HG03025 (cell line): ENCODE measurements around the gene SMARCA4.
A peak's percentile ranks its signal among the peaks of the same experiment; 100 is the strongest.
"Not testable (repeated sequence)": the region's sequence is repeated elsewhere in the genome, so short reads cannot be mapped to it uniquely, and the experiment has no call there.

Experiments used
- ATAC-seq: cut with Tn5 transposase; IDR thresholded peaks from one replicate; pipeline ENCODE4 v1.9.1; 2021; ENCODE audit warnings: mild to moderate bottlenecking, moderate library complexity; ENCODE audit not compliant: unreplicated experiment, low FRiP score

The SMARCA4 gene

GRCh38 chr19:10928563-10929401, 32.0 kb upstream of the SMARCA4 start, which contains the start of the genes TIMM29 and YIPF2:
TSS of gene TIMM29 (plus strand) at chr19:10928811. CDS start at chr19:10928823, 12 bp downstream.
TSS of gene YIPF2 (minus strand) at chr19:10928639. CDS start at chr19:10928410, 229 bp downstream.
- peak; percentile 72 for ATAC-seq

- no peak for ATAC-seq
These were observed 31.4 kb upstream of the SMARCA4 start for GRCh38 chr19:10929402-10929794.

GRCh38 chr19:10935371-10936059, 25.3 kb upstream of the SMARCA4 start:
- no peak for ATAC-seq

GRCh38 chr19:10936661-10937084, 24.2 kb upstream of the SMARCA4 start:
- no peak for ATAC-seq

DNA sequence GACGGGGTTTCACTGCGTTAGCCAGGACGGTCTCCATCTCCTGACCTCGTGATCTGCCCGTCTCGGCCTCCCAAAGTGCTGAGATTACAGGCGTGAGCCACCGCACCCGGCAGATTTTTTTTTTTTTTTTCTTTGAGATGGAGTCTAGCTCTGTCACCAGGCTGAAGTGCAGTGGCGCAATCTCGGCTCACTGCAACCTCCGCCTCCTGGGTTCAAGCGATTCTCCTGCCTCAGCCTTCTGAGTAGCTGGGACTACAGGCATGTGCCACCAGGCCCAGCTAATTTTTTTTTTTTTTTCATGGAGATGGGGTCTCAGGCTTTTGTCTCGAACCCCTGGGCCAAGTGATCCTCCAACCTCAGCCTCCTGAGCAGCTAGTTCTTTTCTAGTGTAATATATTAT, 19.2 kb upstream of the SMARCA4 start:
- ATAC-seq: not testable (repeated sequence)

DNA sequence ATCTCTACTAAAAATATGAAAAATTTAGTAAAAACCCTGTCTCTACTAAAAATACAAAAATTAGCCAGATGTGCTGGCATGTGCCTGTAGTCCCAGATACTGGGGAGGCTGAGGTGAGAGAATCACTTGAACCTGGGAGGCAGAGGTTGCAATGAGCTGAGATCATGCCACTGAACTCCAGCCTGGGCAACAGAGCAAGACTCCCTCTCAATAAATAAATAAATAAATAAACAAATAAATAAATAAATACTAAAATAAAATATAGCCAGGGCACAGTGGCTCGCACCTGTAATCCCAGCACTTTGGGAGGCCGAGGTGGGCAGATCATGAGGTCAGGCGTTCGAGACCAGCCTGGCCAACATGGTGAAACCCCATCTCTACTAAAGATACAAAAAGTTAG, 17.4 kb upstream of the SMARCA4 start:
- not testable (repeated sequence) for ATAC-seq

DNA sequence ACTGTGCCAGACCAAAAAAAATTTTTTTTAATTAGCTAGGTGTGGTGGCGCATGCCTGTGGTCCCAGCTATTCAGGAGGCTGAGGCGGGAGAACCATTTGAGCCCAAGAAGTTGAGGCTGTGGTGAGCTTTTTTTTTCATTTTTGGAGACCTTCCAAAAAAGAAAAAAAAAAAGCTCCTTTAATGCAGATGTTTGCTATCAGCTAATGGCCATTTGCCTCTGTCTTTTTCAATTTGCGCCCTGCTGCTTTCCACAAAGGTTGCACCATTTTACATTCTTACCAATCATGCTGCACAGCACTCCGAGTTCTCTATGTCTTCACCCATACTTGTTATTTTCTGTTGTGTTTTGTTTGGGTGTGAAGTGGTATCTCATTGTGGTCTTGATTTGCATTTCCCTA, 15.6 kb upstream of the SMARCA4 start:
- ATAC-seq: no peak

GRCh38 chr19:10946958-10947657, 13.7 kb upstream of the SMARCA4 start:
- ATAC-seq: no peak

DNA sequence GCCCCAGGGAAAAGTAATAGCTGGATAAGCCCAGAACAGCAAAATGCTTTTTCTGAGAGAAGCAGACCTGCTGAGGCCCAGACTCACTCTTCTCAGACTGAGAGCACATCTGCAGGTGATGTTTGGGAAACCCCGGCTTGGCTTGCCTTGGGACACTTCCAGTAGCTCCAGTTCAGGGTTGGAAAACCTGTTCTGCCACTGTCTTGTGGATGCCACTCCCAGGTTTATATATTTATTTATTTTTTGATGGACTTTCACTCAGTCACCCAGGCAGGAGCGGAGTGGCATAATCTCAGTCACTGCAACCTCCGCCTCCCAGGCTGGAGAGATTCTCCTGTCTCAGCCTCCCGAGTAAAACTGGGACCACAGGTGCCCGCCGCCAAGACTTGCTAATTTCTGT, 8.0 kb upstream of the SMARCA4 start:
- no peak for ATAC-seq

DNA sequence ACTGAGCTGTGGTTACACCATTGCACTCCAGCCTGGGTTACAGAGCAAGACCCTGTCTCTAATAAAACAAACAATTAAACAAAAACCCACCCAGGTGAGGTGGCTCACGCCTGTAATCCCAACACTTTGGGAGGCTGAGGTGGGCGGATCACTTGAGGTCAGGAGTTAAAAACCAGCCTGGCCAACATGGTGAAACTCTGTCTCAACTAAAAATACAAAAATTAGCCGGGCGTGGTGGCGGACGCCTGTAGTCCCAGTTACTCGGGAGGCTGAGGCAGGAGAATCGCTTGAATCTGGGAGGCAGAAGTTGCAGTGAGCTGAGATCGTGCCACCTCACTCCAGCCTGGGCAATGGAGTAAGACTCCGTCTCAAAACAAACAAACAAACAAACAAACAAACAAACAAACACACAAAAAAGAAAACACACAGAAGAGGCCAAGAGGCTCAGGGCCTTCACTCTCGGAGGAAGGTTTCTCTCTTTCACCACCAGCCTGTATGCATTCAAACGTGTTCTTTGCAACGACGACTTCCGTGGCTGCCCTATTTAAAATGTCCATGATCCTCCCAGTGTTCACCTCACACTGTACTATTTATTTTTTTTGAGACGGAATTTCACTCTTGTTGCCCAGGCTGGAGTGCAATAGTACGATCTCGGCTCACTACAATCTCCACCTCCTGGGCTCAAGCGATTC, 1.4 kb upstream of the SMARCA4 start:
- ATAC-seq: not testable (repeated sequence)

DNA sequence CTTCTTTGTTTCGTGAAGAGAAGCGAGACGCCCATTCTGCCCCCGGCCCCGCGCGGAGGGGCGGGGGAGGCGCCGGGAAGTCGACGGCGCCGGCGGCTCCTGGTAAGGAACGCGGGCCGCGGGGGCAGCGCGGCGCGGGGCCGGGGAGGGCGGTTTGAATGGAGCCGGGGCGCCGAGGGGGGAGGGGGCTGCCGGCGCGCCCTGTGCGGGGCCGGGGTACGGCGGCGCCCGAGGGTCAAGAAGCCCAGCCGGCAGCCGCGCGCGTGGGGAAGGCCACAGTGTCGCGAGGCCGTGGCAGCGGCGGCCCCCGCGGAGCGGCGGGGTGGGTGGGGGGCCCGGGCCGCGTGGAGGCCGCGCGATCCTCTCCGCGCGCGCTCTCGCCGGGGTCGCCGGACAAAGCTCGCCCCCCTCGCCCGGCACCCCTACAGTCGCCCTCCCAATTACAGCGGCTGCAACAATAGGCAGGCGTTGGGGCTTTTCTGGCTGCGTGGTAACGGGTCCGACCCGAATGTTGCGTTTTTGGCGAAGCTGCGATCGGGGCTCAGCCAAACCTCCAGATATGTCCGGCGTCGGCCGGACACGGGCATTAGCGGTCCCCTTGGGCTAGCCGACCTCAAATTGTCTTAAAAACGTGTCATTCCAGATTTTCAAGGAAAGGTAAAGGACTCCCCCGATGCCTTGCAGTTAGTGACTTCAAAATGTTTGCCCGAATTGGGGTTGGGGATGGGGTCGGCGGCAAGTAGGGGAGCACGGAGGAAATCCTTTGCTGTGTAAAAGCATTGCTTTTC, 437 bp downstream of the SMARCA4 start:
- peak; percentile 34 for ATAC-seq

- no peak for ATAC-seq
These were observed 2.0 kb downstream of the SMARCA4 start for GRCh38 chr19:10962863-10963262.

DNA sequence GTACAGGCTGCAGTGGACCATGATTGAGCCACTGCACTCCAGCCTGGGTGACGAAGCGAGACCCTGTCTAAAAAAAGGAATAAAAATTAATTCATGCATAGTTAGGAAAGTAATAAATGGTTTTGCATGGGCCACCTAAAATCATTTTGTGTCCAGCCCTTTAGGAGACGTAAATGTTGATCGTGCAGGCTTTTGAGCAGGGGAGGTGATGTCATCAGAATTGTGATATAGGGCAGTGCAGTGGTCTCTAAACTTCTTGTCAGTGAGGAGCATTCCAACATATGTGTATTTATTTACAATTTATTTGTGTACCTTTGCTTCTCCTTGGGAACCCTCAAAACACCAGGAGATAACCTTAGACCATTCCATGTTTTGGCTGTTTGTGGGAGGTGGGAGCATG, 3.0 kb downstream of the SMARCA4 start:
- ATAC-seq: no peak

- ATAC-seq: no peak
These were observed 4.1 kb downstream of the SMARCA4 start for GRCh38 chr19:10964903-10965302.

- no peak for ATAC-seq
These were observed 4.6 kb downstream of the SMARCA4 start for GRCh38 chr19:10965398-10965797.

GRCh38 chr19:10966809-10967208, 6.0 kb downstream of the SMARCA4 start:
- ATAC-seq: no peak

- ATAC-seq: no peak
These were observed 7.8 kb downstream of the SMARCA4 start for GRCh38 chr19:10968527-10969135.

DNA sequence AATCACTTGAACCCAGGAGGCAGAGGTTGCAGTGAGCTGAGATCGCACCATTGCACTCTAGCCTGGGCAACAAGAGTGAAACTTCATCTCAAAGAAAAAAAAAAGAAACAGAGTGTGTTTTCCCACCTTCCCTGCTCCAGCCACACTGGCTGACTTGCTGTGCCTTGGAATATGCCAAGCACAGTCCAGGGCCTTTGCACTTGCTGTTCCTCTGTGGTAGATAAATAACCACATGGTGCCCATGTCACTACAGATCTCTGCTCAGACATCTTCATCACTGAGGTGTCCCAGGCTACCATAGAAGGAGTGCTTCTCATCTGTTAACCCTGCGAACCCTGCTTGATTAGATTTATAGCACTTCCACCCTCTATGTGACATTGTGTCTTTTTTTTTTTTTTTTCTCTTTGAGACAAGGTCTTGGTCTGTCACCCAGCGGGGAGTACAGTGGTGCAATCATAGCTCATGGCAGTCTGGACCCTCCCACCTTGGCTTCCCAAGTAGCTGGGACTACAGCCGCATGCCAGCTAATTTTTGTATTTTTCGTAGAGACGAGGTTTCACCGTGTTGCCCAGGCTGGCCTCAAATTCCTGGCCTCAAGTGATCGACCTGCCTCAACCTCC, 10.4 kb downstream of the SMARCA4 start:
- no peak for ATAC-seq
